ENCODE data around the gene JPH2. TPM values are rescaled to one million over a fixed set of nuclear protein-coding genes. Genes with fewer than 3 reads are reported as not detected.

The JPH2 gene
- total RNA-seq, 1 donor from 2014 or later: not detected

- H3K4me1 Mint-ChIP-seq: peaks cover 33% of the 10 kb centered on the region
Measured at GRCh38 chr20:44218446-44218845, 31.5 kb upstream of the JPH2 start.

DNA sequence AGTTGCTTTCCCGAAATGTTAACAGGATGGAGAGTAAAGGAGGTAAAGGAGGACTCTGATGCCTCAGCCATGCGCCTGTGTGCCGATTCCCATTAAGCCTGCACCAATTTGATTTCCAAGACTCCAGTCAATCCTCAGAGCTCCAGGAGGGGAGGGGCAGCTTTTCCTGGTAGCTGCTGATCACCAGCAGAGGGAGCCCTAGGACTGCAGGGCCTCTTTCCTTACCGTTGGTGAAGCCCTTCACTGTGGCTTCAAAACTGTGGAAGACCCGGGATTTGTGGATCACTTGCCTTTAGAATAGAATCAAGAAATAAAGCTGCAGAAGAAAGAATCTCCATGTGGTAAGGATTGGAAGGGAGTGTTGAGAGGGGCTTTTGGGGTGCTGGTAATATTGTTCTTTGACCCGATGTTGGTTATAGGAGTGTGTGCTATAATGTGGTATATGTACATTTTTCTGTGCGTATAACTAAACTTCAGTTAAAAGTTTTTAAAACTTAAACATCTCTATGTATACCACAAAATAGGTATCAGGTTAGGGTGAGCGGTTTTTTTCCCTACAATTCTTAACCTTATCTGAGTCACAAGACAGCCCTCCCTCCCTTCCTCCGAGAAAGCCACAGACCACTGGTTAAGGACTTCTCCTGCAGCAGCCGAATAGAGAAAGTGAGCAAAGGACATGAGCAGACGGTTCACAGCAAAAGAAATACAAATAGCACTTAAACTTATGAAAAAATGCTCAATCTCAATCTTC lies 30.5 kb upstream of the JPH2 start:
- peaks cover 13% of the 10 kb centered on the region for H3K36me3 Mint-ChIP-seq (ENCODE audit: low read depth)
- ChIA-PET POLR2A (interaction anchor here (1.1 to 1.3 kb wide), 3 partner anchors 9 to 94 kb away, joined by 4 read pairs; partner anchors contain the start of gene FITM2), CTCF (interaction anchor here (1.0 to 6.9 kb wide), 19 partner anchors 10 to 1553 kb away, joined by 3 to 137 read pairs (median 4); partner anchors contain the start of gene FITM2)
- H3K4me3 Mint-ChIP-seq: peak overlapping the region; percentile 46
- H3K9me3 Mint-ChIP-seq: no peaks in the 10 kb centered on the region
- peak; percentile 34 for DNase-seq
- peak; percentile 68 for ATAC-seq (ENCODE audit: low read depth)
- H3K27me3 Mint-ChIP-seq: no peaks in the 10 kb centered on the region
- intact Hi-C loops (cut with micrococcal nuclease): loop anchor here (1.0 to 10.0 kb wide), 5 partner anchors 94 to 1077 kb away; partner anchors contain the start of gene FITM2
- no peak overlapping the region for H3K27ac Mint-ChIP-seq
- TF ChIP-seq CTCF (IDR thresholded peaks at IDR 0.05): peak; percentile 37
- H3K4me1 Mint-ChIP-seq: peaks cover 33% of the 10 kb centered on the region

More at GRCh38 chr20:44218446-44218845, 31.5 kb upstream of the JPH2 start:
- no peaks in the 10 kb centered on the region for H3K27me3 Mint-ChIP-seq
- no peak for TF ChIP-seq CTCF (IDR thresholded peaks at IDR 0.05)
- H3K27ac Mint-ChIP-seq: no peak overlapping the region
- ChIA-PET CTCF (interaction anchor here (0.7 to 6.9 kb wide), 9 partner anchors 14 to 893 kb away, joined by 3 to 137 read pairs (median 4); partner anchors contain the start of gene FITM2), POLR2A (interaction anchor here (0.7 to 1.1 kb wide), 3 partner anchors 10 to 257 kb away, joined by 3 to 5 read pairs (median 4); partner anchors contain the start of genes FITM2 and TTPAL)
- no peak overlapping the region for H3K4me3 Mint-ChIP-seq
- H3K9me3 Mint-ChIP-seq: no peaks in the 10 kb centered on the region
- no peak for DNase-seq
- intact Hi-C loops (cut with micrococcal nuclease): loop anchor here (10.0 kb wide), 2 partner anchors 426 to 1076 kb away; no protein-coding TSS in a partner anchor
- ATAC-seq (ENCODE audit: low read depth): no peak
- peaks cover 13% of the 10 kb centered on the region for H3K36me3 Mint-ChIP-seq (ENCODE audit: low read depth)

DNA sequence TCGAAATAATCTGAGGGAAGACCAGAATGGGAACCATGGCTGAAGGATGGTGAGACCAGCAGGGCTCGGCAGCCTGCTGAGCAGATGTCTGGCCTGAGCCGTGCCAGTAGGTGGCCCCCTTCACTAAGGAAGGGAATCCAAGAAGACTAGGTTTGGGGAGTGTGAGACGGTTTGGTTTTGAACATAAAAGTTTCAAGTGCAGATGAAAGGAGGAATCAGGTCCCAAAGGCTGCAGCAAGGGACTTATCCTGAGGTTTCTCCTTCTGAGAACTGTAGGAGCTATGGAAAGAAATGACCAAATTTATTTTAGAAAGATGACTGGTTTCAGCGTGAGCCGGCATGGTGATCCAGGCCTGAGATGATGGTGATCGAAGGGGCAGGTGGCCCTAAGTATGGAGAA lies 28.1 kb upstream of the JPH2 start:
- DNase-seq (peak; percentile 38), ATAC-seq (ENCODE audit: low read depth) (no peak)
- Mint-ChIP-seq H3K27ac (peak overlapping the region; percentile 54), H3K4me3 (no peak overlapping the region), H3K27me3 (no peaks in the 10 kb centered on the region), H3K36me3 (ENCODE audit: low read depth) (peaks cover 17% of the 10 kb centered on the region), H3K4me1 (peaks cover 50% of the 10 kb centered on the region), H3K9me3 (no peaks in the 10 kb centered on the region)
- no peak for TF ChIP-seq CTCF (IDR thresholded peaks at IDR 0.05)
- ChIA-PET POLR2A (no interaction called here), CTCF (interaction anchor here (0.6 to 6.9 kb wide), 6 partner anchors 10 to 394 kb away, joined by 3 to 137 read pairs (median 6); partner anchors contain the start of gene FITM2)
- intact Hi-C loops (cut with micrococcal nuclease): loop anchor here (1.0 to 10.0 kb wide), 5 partner anchors 171 to 1080 kb away; no protein-coding TSS in a partner anchor

- Mint-ChIP-seq H3K27me3 (no peaks in the 10 kb centered on the region), H3K36me3 (ENCODE audit: low read depth) (peaks cover 19% of the 10 kb centered on the region), H3K9me3 (no peaks in the 10 kb centered on the region), H3K4me3 (no peak overlapping the region), H3K4me1 (peaks cover 54% of the 10 kb centered on the region), H3K27ac (no peak overlapping the region)
- no peak for TF ChIP-seq CTCF (IDR thresholded peaks at IDR 0.05)
- ChIA-PET POLR2A (no interaction called here), CTCF (interaction anchor here (6.9 kb wide), 1 partner anchor 98 kb away, joined by 137 read pairs; the partner anchor contains the start of gene FITM2)
- no peak for ATAC-seq (ENCODE audit: low read depth)
- no peak for DNase-seq
- intact Hi-C loops (cut with micrococcal nuclease): loop anchor here (5.0 to 10.0 kb wide), 4 partner anchors 310 to 1082 kb away; partner anchors contain the start of genes MYBL2 and SERINC3
Measured at GRCh38 chr20:44212792-44213191, 25.8 kb upstream of the JPH2 start.
